Hematopoietic multipotent progenitor cell treated with erythropoietin and hydrocortisone succinate and interleukin-3 and kit ligand, for 4 days (in vitro differentiated cells): ENCODE results near the gene IGSF3.

ENCODE experiments used
- DNase-seq: peaks from one replicate; pipeline ENCODE4 v3.0.0-alpha.2; 2015

The IGSF3 gene

DNA sequence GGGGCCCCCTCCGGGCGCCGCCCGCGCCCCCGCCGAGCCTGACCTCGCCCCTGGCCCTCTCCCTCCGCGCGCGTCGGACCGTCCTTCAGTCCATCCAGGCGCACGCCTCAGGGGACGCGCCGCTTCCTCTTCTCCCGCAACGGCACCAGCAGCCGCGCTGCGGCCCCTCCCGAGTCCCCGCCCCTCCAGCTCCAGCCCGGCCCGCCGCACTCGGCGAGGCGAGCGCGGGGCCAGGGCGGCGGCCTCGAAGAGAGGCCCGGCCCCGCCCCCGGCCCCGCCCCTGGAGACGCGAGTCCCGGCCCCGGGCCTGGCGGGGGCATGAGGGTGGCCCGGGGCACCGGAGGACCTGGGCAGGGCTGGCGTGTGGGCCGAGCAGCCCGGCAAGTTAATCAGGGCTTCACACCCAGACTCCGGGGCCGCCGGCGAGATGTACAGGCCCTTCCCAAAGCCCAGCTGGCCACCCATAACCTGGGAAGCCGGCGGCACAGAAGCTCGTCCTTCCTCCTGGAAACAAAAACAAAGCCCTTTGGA, at the start of gene IGSF3:
IGSF3 (minus strand) TSS at position 159 of the 531 bp plus-strand sequence. CDS start 1,407 bp downstream, outside the sequence.
- peak; percentile 85 for DNase-seq

DNA sequence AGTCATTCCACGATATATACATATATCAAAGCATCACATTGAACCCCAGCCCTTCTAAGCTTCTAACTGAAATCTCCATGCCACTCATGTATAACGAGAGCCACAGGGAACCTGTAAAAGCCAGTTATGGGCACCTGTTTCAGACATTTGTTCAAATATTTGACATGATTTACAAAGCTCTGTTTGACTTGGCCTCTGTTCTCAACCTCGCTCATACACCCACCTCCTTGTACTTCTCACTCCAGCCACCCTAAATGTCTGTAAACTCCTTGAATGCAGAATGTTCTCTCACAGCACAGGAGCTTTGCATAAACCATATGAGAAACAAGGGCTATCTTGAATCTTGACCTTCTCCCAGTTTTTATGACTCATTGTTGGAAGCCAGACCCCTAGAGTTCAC, 49.8 kb upstream of the IGSF3 start:
- DNase-seq, result no peak

DNA sequence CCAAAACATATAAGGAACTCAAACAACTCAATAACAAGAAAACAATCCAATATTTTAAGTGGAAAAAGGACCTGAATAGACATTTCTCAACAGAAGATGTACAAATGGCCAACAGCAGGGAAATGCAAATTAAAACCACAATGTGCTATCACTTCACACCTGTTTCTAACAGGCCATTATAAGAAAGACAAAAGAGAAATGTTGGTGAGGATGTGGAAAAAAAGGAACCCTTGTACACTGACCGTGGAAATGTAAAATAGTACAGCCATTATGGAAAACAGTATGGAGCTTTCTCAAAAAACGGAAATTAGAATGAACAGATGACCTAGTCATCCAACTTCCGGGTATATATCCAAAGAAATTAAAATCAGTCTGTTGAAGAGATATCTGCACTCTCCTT, 48.9 kb upstream of the IGSF3 start:
- no peak for DNase-seq

DNA sequence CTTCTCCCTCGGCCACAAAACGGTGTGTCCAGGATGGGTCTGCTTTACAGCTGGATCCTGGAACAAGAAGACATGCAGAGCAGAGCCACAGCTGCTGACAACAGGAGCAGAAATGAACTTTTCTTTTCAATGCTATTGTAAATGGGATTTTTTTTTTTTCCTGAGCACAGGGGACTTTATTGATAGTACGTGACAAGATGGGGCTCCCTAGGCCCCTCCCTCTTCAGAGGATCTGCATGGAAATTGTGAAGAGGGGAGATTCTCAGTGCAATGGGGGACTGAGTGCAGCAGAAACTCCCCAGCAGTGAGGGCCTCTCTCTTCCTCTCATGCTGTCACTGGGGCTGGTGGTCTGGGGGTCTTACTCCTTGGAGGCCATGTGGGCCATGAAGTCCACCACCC, 45.9 kb upstream of the IGSF3 start:
- no peak for DNase-seq

DNA sequence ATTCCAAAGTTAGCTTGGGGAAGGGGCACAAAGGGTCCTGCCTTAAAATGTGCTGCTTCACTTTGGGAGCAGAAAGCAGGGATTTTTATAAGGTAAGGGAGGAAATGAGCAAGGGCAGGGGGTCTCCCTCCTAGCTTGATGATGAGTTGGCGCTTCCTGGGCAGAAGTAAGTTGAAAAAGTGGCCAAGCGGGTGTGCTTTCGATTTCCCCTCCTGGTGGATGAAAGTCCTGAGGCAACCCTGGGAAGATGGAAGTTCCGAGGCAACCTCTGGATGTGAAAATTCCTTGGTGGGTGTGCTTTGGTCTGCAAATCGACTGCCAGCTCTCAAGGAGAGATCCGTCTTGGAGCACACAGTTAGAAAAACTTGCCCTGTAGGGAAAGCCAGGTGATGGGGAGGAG, 45.0 kb upstream of the IGSF3 start:
- no peak for DNase-seq

DNA sequence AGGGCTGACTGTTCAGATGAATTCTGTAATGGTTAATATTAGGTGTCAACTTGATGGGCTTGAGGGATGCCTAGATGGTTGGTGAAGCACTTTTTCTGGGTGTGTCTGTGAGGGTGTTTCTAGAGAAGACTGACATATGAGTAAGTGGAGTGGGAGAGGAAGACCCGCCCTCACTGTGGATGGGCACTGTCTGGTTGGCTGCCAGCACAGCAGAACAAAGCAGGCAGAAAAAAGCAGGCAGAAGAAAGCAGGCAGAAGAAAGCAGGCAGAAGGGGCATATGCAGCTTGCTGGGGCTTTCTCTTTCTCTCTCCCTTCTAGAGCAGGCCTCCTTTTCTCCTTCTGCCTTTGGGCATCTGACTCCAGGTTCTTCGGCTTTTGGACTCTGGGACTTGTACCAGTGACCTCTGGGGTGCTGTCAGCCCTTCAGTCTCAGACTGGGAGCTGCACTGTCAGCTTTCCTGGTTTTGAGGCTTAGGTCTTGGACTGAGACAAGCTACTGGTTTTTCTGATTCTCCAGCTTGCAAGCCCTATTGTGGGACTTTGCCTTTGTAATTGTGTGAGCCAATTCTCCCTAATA, 43.8 kb upstream of the IGSF3 start:
- peak; percentile 74 for DNase-seq

DNA sequence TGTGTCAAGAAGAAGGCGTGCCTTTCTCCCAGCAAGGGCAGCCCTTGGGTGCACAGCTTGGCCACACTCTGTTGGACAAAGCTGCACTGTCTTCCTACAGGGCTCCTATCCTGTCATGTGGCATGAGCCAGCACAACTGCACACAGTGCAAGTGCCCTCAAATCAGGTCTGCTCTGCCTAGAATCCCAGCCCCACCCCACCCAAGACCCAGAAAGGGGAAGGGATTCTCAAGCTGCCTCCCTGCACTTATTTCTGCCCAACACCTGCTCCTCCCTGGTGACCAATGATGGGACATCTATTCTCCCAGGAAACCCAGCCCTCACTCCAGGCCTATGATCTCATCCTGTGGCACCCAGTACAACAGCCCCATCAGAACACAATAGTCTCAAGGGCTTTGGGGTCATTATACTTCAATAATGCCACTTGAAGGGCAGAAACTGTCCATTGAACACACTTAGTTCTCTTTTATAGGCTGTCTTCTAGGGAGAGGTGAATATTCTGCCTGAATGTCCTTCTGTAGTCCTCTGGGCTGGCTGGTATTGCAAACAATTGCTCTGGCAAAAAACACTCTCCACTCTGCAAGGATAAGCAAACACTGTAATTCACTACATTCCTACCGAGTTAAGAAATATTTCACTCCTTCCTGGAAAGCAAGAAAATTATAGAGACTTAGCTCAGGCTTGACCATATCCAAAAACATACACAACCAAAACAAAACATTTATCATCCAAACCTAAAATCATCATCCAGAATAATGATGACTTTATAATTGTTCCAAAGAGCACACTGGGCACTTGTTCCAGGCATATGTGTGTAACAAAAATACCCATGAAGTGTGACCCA, 43.1 kb upstream of the IGSF3 start:
- DNase-seq, result no peak

DNA sequence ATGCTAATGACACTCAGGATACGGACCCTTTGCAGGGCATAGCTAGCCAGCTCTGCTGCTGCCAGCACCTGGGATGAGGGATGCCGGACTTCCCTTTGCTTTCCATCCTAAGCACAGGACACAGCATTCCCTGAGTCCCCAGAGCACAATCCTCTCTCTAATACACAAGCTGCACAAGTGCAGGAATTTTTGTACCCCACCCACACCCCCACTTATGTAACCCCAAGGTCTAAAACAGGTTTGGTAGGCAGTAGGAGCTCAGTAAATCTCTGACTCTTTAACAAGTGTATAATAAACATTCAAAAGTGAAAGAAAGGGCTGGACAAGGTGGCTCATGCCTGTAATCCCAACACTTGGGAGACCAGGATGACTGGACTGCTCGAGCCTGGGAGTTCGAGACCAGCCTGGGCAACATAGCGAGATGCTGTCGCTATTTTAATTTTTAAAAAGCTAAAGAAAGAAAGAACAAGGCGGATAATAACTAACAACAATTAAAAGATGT, 42.2 kb upstream of the IGSF3 start:
- DNase-seq, result no peak

DNA sequence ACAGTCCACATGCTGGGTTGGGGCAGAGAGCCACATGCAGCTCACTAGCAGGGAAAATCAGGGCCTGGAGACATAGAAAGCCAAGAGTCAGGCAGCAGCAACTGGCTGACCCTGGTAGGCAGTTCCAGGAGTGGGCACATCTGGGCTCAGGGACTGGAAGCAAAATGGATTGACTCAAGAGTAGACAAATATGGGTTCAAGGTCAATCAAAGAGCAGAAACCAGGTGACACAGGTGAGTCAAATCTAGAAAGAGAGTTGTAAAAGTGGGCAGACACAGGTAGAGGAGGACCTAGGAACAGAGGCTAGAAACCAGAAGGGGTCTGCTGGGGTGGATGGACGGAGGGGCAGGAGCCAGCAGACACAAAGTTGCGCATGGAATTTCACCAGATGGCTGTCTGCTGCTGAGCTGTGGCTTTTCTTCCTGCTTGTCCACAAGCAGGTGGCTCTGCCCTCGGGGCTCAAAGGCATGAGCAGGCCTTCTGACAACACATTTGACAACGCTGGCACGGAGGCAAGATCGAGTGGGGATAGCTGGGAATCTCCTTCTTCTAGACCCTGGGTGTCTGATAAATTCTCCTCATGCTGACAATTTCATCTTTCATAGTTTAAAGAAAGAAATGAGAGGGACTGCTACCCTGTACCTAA, 40.8 kb upstream of the IGSF3 start:
- DNase-seq, result no peak

DNA sequence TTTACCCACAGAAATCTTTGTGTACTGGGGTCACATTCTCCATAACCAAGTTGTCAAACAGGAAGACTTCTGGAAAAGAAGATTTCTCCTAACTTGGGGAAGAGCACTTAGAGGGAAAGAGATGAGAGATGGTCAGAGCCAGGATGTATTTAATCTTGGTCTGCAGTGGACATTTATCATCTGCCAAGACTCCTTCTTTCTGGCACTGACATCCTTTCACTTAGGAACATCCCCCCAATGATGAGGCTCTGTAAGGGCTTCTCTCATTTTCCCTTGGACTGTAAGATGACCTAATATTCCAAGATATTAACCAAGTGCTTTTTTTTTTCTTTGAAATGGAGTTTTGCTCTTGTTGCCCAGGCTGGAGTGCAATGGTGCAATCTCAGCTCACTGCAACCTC, 39.3 kb upstream of the IGSF3 start:
- DNase-seq, result no peak

DNA sequence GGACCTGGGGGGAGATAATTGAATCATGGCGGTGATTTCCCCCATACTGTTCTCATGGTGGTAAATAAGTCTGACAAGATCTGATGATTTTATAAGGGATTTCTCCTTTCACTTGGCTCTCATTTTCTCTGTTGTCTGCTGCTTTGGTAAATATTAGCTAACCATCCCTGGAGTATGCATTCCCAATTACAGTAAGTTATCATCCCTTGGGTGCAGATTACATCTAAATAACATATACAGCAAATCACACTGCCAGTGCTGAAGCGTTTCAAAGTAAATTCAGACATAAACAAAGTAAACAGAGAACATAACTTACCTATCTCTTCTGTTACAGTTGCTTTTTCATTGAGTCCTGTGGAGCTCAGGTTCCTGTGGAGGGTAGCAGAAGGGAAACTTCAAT, 38.6 kb upstream of the IGSF3 start:
- no peak for DNase-seq

DNA sequence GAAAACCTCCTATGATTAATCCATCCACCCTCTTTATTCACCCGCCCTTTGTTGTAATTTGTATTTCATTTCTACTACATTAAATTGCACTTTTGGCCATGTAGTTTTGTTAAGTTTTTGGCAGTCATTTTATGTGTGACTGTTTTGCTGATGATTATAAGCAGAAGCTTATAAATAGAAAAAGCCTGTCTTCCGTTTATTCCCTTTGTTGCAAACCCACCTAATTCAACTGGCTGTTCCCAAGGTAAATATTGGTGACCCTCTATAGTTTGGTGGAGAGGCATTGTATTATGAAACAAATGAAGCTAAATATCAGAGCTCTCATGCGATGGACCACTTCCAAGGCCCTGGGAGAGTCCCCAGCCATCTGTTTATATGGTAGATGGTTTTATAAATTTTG, 36.7 kb upstream of the IGSF3 start:
- no peak for DNase-seq

DNA sequence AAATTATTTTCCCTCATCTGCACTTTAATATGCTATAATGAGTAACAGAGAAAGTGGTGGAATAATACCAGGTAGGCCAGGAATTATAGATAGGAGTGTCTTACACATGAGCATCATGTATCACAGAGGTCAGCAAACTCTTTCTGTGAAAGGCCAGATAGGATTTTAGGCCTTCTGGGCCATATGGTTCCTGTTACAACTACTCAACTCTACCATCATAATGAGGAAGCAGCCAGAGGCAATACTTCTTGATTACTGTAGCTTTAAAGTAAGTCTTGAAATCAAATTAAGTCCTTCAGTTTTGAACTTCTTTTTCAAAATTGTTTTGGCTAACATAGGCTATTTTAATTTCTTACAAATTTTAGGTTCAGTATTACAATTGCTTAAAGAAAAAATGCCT, 32.1 kb upstream of the IGSF3 start:
- no peak for DNase-seq

DNA sequence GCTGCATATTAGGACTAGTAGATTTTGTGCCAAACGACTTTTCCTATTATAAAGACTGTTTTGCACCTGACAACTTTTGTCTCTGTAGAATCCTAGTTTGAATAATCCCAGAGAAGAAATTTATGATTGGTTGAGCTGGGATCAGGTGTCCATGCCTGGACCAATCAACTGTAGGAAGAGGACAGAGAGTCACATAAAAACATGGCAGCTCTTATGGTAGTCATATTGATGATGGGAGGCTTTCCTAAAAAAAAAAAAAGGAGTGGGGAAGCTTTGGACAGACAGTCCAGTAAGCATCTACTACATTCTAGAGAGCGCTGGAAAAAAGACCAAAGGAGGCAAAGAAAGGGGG, 30.7 kb upstream of the IGSF3 start:
- no peak for DNase-seq

DNA sequence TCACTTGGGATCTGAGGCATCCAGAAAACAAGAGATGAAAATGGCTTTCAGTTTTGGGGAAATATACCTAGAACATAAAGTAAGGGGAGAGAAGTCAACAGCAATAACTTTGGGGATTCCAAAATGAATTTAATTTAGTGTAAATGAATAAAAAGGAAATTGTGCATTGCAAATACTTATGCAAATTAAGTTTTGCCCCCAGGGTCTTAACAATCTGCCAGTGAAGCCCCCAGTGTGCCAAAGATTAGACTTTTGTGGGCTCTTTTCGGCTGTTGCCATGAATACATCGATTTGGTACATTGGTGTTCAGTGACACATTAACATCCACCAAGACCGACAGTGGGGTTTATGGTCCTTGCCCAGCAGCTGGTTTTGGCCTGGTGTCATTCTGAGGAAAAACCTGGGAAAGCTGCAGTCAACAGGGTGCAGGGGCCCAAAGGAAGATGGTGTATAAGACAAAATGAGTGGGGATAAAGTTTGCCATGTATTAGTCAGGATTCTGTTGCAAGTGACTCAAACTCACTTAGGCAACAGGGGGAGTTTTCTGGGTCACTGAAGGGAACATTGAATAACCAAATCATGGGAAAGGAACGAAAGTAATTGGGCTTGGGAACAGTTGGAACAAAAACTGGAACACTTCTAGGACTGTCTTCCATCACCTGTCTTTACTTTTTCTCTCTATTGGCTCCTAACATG, 30.2 kb upstream of the IGSF3 start:
- no peak for DNase-seq

DNA sequence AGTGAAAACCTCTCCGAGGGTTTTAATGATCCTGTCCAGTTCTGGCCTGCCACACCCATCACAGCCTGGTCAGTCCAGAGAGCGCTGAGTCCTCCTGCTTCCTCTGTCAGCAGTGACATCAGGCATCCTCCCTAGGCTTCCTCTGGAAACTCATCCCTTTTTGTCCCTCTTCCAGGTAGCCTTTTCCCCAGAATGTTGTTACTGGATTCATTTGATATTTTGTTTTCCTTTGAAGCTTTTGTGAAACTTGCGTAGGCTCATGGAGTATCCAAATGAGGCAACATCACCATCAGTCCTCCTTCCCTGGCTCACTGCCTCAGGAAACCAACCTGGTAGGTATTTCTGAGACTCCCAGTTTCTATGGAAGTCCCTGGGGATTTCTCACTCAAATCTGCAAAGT, 27.0 kb upstream of the IGSF3 start:
- DNase-seq, result no peak

DNA sequence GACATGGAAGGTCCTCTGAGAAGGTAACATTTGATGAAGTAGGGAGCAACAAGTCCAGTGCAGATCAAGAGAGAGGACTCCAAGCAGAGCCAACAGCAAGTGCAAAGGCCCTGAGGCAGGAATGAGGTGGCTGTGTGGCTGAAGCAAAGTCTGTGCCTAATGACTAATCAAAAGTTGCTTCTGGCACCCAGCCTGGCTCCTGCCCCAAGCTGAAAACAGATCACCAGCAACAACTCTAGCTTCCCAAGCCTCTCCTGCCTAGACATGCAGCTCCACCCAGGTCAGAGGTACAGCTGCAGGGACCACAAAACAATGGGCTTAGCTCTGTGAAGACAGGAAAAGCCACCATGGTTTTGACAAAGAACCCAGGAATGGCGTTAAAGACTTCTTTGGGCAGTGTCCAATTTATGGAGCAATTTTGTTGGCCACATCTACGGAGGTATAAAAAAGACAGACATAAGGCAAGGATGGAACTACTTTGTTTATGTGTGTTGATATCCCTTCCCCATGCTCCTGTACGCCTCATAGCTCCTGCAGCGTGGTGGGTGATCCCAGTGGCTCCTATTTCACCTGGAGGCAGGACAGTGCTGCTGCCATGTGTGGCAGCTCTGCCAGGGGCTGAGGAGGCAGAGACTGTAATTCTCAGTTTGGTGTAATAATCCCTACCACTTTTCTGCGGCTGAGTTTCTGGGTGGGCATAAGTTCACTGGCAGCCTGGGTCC, 26.4 kb upstream of the IGSF3 start:
- peak; percentile 39 for DNase-seq

DNA sequence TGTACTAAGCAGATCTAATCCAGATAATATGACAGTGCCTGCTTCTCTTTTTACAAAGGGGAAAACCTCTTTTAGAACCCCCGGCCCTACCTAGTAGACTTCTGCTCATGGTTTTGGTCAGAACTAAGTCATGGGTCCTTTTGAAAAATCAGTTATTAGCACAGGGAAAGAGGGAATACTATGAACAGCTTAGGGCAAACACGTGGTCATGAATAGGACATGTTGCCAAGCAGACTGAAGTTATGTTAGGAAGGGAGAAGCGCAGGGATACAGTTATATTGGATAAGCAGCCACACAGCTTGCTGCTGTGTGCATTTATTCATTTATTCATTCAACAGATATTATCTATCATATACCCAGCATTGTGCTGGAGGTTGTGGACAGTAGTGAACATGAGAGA, 25.3 kb upstream of the IGSF3 start:
- DNase-seq, result no peak

DNA sequence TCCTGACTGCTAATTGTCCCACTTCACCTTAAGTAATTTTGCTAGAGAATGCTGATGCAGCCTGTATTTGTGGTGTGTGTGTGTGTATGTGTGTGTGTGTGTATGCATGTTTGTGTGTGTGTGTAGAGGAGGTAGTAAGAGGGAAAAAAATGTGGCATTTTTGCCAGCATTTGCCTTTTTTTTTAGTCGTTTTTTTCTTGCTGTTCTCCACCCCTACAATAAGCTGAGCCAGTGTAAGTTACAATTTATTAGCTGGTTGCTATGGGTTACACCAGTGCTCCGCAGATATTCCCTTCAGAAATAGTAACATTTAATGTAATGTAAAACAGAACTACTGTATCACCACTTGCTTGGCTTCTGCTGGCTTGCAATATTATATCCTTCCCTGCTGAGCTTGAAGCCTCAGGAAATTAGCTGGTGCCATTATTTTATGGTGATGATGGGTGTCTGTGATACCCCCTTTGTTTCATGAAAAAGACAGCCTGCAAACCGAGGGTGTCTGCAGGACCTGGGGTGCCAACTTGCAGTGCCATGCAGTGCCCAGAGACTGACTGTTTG, 23.4 kb upstream of the IGSF3 start:
- DNase-seq, result no peak

DNA sequence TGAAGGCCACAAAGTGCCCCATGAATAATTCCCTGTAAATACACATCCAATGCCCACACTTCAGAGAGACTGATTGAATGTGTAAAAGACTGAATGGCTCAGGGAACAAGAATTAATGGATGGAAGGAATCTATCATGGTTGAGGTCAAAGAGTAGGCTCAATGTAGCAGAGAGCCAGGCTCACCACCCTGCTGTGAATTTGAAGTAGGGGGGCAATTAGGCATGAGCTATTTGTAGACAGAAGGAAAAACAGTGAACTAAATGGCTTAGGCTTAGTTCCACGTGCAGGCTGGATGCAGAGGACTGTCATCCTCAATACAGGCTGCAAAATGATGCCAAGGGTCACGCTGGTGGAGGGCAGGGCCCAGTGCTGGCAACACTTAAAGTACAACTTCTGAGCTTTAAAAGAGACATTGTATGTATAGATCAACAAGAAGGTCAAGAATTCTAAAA, 22.9 kb upstream of the IGSF3 start:
- no peak for DNase-seq

DNA sequence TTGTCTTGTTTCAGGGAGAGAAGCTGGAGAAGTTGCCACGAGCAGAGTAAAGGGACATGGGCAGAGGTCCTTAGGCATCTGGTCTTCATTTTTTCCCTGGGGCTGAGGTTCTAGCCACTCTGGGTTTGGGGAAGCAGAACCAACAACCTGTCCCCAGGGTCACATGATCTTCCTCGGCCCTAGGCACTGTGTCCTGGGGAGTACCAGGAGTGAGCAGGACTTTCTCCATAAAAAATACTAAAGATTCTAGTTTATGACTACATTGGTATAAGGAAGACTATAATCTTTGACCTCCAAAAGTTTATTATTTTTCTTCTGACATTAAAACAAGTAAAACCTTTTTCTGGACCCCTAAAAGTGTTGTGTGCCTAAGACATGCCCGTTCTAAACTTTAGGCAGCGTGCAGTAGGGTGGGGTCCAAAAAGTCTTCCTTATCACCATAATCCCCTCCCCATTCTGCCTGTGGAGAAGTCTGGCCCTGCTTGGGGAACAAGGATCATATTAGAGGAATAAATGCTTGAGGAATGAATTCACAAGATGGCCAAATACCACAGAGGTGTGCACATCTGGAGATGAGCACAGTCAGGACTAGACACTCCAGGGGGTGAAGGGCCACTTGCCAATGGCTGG, 19.3 kb upstream of the IGSF3 start:
- DNase-seq, result no peak

DNA sequence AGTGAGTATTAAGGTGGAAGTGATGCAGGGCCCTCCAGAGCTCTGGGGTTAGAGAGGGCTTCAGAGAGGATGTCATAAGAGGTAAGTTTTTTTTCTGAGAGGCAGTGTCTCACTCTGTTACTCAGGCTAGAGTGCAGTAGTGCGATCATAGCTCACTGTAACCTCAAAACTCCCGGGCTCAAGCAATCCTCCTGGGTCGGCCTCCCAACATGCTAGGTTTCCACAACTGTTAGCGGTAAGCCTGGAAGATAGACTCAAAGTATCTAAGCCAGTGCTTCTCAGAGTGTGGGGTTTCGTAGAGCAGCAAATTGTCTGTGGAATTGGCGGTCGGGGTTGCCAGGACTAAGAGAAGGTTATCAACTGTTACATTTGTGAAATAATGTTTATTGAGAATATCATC, 18.6 kb upstream of the IGSF3 start:
- DNase-seq, result no peak
